Measurements from ENCODE around the gene ATXN1. TPM values are rescaled to one million over a fixed set of nuclear protein-coding genes. Genes with fewer than 3 reads are reported as not detected.

ATXN1 gene
- total and polyA plus RNA-seq, 2 of the 13 experiments (the other 11 are each of a cell fraction or from before 2014, with no cell fraction given) = 20.7 to 39.5 TPM

GRCh38 chr6:16766836-16767745, 5.8 kb upstream of the ATXN1 start:
- FAIRE-seq (no peak), ATAC-seq (no peak), DNase-seq (ENCODE audit: low spot score) (no peak)
- no peaks in the 10 kb centered on the region for H3K27me3 ChIP-seq (ENCODE audit: control insufficient read depth in 1 of 2, insufficient read depth in 2 of 2, low read length in 2 of 2)
- in situ Hi-C loops (cut with HindIII; ENCODE audit: extremely low pct_ligation_motif_present, low pct_unique_long_range_greater_than_20kb) = loop anchor here (5.0 kb wide), 1 partner anchor 195 kb away; no protein-coding TSS in a partner anchor
- ChIA-PET CTCF (ENCODE audit: low intra/inter-chr PET ratio, low total read pairs) (no interaction called here), POLR2A (no interaction called here)
- no peaks in the 10 kb centered on the region for H3K36me3 ChIP-seq (replicated peaks in 1 of 2; ENCODE audit: control insufficient read depth in 1 of 2, insufficient read depth in 2 of 2, low read length in 2 of 2)
- intact Hi-C loops (cut with micrococcal nuclease; ENCODE audit: unreplicated experiment) = loop anchor here (10.0 kb wide), 1 partner anchor 352 kb away; no protein-coding TSS in a partner anchor
- no peak overlapping the region for H2AFZ ChIP-seq (ENCODE audit: low read length)
- no peak overlapping the region for H3K9ac ChIP-seq (ENCODE audit: insufficient read depth, low read depth, low read length)
- no TSS peak for BruUV-seq (replicated peaks)
- no peaks in the 10 kb centered on the region for H3K9me3 ChIP-seq (ENCODE audit: low read length)
- no peaks in the 10 kb centered on the region for H4K20me1 ChIP-seq (ENCODE audit: insufficient read depth, low read length)
- H3K79me2 ChIP-seq (ENCODE audit: insufficient read depth, low read length) = no peaks in the 10 kb centered on the region
- WGBS (ENCODE audit: low lambda C conversion rate) = 97% methylated on average over 7 of the region's 7 CpGs
- H3K4me3 ChIP-seq (replicated peaks in 1 of 3; ENCODE audit: insufficient read depth in 1 of 3, low read depth in 2 of 3, low read length in 3 of 3) = no peak overlapping the region
- TF ChIP-seq NR1H2 (CRISPR knock-in tag; IDR thresholded peaks at IDR 0.05; ENCODE audit: borderline replicate concordance, low read depth) (no peak), MAFF (IDR thresholded peaks at IDR 0.05; ENCODE audit: low read depth, low read length) (no peak), ATF1 (CRISPR knock-in tag; IDR thresholded peaks at IDR 0.05) (no peak)
- H3K4me2 ChIP-seq (ENCODE audit: low read depth, low read length) = no peak overlapping the region
- no peak overlapping the region for H3K27ac ChIP-seq (ENCODE audit: extremely low read length, insufficient read depth, low read length)
- peaks cover 49% of the 10 kb centered on the region for H3K4me1 ChIP-seq (ENCODE audit: insufficient read depth, low read length)

GRCh38 chr6:16766043-16766536, 4.8 kb upstream of the ATXN1 start:
- FAIRE-seq (no peak), DNase-seq (ENCODE audit: low spot score) (no peak), ATAC-seq (no peak)
- Histone ChIP-seq H3K27ac (ENCODE audit: extremely low read length, insufficient read depth, low read length) (no peak overlapping the region), H2AFZ (ENCODE audit: low read length) (no peak overlapping the region), H4K20me1 (ENCODE audit: insufficient read depth, low read length) (no peaks in the 10 kb centered on the region), H3K4me2 (ENCODE audit: low read depth, low read length) (no peak overlapping the region), H3K27me3 (ENCODE audit: control insufficient read depth in 1 of 2, insufficient read depth in 2 of 2, low read length in 2 of 2) (no peaks in the 10 kb centered on the region; a peak in 1 of 5 replicates), H3K4me3 (replicated peaks in 1 of 3; ENCODE audit: insufficient read depth in 1 of 3, low read depth in 2 of 3, low read length in 3 of 3) (no peak overlapping the region), H3K4me1 (ENCODE audit: insufficient read depth, low read length) (peaks cover 49% of the 10 kb centered on the region), H3K79me2 (ENCODE audit: insufficient read depth, low read length) (no peaks in the 10 kb centered on the region), H3K9me3 (ENCODE audit: low read length) (no peaks in the 10 kb centered on the region), H3K36me3 (replicated peaks in 1 of 2; ENCODE audit: control insufficient read depth in 1 of 2, insufficient read depth in 2 of 2, low read length in 2 of 2) (no peaks in the 10 kb centered on the region), H3K9ac (ENCODE audit: insufficient read depth, low read depth, low read length) (no peak overlapping the region)
- no peak for TF ChIP-seq HBP1 (CRISPR knock-in tag; IDR thresholded peaks at IDR 0.05; ENCODE audit: low read depth)
- TF ChIP-seq ATM (IDR thresholded peaks at IDR 0.05; ENCODE audit: borderline replicate concordance) = no peak
- no peak for TF ChIP-seq MBNL3 (CRISPR knock-in tag; conservative IDR thresholded peaks at IDR 0.05)
- no peak for TF ChIP-seq ZNF274 (CRISPR knock-in tag; IDR thresholded peaks at IDR 0.05)
- no peak for TF ChIP-seq RXRB (CRISPR knock-in tag; IDR thresholded peaks at IDR 0.05; ENCODE audit: borderline replicate concordance)
- no peak for TF ChIP-seq ZNF180 (CRISPR knock-in tag; IDR thresholded peaks at IDR 0.05; ENCODE audit: borderline replicate concordance, low read depth)
- peak; percentile 13; the same call in 1 of the 2 replicates for TF ChIP-seq FOSL2 (CRISPR knock-in tag; IDR thresholded peaks at IDR 0.05)
- ChIA-PET CTCF (ENCODE audit: low intra/inter-chr PET ratio, low total read pairs) (no interaction called here), POLR2A (no interaction called here)
- in situ Hi-C loops (cut with HindIII; ENCODE audit: extremely low pct_ligation_motif_present, low pct_unique_long_range_greater_than_20kb) (loop anchor here (5.0 kb wide), 1 partner anchor 196 kb away; no protein-coding TSS in a partner anchor), intact Hi-C loops (cut with micrococcal nuclease; ENCODE audit: unreplicated experiment) (loop anchor here (10.0 kb wide), 1 partner anchor 351 kb away; no protein-coding TSS in a partner anchor)
- no TSS peak for BruUV-seq (replicated peaks)
- WGBS (ENCODE audit: low lambda C conversion rate) = 93% methylated on average over 1 of the region's 1 CpG
